ENCODE data around the gene COTL1. TPM values are rescaled to one million over a fixed set of nuclear protein-coding genes. Genes with fewer than 3 reads are reported as not detected.

COTL1 gene
- polyA plus RNA-seq, 1 of the 3 experiments (the other 2 are of a cell fraction), result 91.6 TPM

DNA sequence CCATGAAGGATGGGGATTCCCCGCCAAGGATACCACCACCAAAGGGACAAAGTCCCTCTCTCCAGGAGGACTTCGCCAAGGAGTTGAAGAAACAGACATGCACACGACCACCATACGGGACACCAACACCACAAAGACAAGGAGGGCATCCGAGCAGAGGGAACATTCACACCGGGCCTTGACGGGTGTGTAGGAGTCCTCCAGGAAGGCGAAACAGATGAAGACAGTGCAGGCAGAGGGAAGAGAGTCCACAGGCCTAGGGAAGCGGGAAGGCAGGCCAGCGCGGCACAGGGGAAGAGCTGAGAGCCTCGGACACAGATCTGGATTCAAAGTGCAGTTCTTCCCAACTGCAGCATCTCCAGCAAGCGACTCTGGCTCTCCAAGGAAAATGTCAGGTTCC lies 10.8 kb downstream of the COTL1 start:
- Histone ChIP-seq H3K4me1 (ENCODE audit: control insufficient read depth in 1 of 2, insufficient read depth in 2 of 2, low read depth in 1 of 2, low read length in 1 of 2) (peaks cover 12 to 28% of the 10 kb centered on the region in 2 experiments), H3K27ac (ENCODE audit: low read depth in 2 of 2, low read length in 1 of 2) (no peak overlapping the region), H4K20me1 (ENCODE audit: insufficient read depth) (peaks cover 25% of the 10 kb centered on the region), H3K36me3 (replicated peaks in 1 of 2; ENCODE audit: control insufficient read depth in 1 of 2, insufficient read depth in 2 of 2, low read length in 1 of 2) (peaks cover 0 to 7% of the 10 kb centered on the region in 2 experiments), H3K27me3 (ENCODE audit: insufficient read depth) (no peaks in the 10 kb centered on the region), H3K4me3 (ENCODE audit: low read depth in 2 of 2, low read length in 1 of 2) (no peak overlapping the region), H3K9ac (no peak overlapping the region), H3K9me3 (no peaks in the 10 kb centered on the region), H3K9me2 (no peaks in the 10 kb centered on the region), H3F3A (replicated peaks; ENCODE audit: insufficient read depth) (peaks cover 22% of the 10 kb centered on the region), H2AFZ (ENCODE audit: low read depth) (no peak overlapping the region), H3K79me2 (ENCODE audit: insufficient read depth) (peaks cover 92% of the 10 kb centered on the region), H3K4me2 (no peak overlapping the region)
- ChIA-PET CTCF (interaction anchor here (0.8 to 2.8 kb wide), 2 partner anchors 96 to 100 kb away, joined by 4 to 8 read pairs; no protein-coding TSS in a partner anchor), POLR2A (no interaction called here)
- TF ChIP-seq RCOR1 (IDR thresholded peaks at IDR 0.05; ENCODE audit: low read length) (no peak), ELF1 (IDR thresholded peaks at IDR 0.05) (no peak), TCF12 (IDR thresholded peaks at IDR 0.05) (no peak), YY1 (IDR thresholded peaks at IDR 0.05; ENCODE audit: low read depth) (no peak), EZH2phosphoT487 (IDR thresholded peaks at IDR 0.05; ENCODE audit: borderline replicate concordance, low read depth) (no peak), USF1 (IDR thresholded peaks at IDR 0.05; ENCODE audit: borderline replicate concordance, low read depth) (no peak), MAX (IDR thresholded peaks at IDR 0.05; ENCODE audit: low read depth) (no peak), PBX3 (IDR thresholded peaks at IDR 0.05) (no peak), RAD21 (IDR thresholded peaks at IDR 0.05; ENCODE audit: low read length) (no peak), RFX5 (IDR thresholded peaks at IDR 0.05; ENCODE audit: low read length) (no peak), FOXM1 (IDR thresholded peaks at IDR 0.05; ENCODE audit: low read depth) (no peak), GATA2 (CRISPR knock-in tag; IDR thresholded peaks at IDR 0.05) (no peak), GABPA (IDR thresholded peaks at IDR 0.05; ENCODE audit: low read depth) (no peak)
- TF ChIP-seq, protein P1, sequence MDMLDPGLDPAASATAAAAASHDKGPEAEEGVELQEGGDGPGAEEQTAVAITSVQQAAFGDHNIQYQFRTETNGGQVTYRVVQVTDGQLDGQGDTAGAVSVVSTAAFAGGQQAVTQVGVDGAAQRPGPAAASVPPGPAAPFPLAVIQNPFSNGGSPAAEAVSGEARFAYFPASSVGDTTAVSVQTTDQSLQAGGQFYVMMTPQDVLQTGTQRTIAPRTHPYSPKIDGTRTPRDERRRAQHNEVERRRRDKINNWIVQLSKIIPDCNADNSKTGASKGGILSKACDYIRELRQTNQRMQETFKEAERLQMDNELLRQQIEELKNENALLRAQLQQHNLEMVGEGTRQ (IDR thresholded peaks at IDR 0.05; ENCODE audit: borderline replicate concordance, low read depth, low read length), result no peak
- no peak for DNase-seq
- WGBS (ENCODE audit: low lambda C conversion rate), result 97% methylated on average over 13 of the region's 13 CpGs

DNA sequence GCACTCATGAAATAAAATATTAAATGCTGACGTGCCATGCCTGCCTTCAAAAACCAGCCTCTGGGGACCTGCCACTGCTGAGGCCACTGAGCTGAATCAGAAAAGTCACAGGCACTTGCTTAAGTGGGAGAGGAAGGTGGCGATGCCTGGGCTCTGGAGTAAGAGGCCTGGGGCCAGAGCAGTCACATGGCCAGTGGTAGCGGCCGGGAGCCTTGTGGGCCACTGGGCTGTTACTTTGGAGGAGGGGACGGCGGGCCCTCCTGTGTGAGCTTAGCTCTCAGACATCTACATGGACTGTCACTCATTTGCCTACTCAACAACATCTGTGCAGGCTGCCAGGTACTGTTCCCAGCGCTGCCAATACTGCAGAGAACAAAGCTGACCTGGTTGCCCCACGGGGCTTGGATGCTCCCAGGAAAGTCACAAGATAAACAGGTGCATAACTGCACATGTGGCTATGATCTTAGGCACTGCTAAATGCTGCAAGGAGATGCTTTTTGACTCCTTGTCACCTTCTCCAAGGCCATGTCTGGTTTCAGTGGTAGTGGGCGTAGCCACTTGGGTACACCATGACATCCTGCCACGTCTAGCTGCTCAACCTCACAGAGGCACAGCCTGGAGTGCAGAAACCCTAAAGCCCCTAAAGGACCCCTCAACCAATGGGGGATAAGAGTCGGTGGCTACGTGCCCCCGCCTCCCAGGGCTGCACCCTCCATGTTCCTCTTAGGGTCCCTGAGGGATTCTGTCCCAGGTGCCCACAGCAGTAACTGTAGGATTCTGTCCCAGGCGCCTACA lies 11.6 kb downstream of the COTL1 start:
- DNase-seq, result no peak
- Histone ChIP-seq H3K36me3 (replicated peaks in 1 of 2; ENCODE audit: control insufficient read depth in 1 of 2, insufficient read depth in 2 of 2, low read length in 1 of 2) (peaks cover 0 to 7% of the 10 kb centered on the region in 2 experiments), H2AFZ (ENCODE audit: low read depth) (no peak overlapping the region), H3K9ac (no peak overlapping the region), H3K79me2 (ENCODE audit: insufficient read depth) (peaks cover 92% of the 10 kb centered on the region), H4K20me1 (ENCODE audit: insufficient read depth) (peaks cover 19% of the 10 kb centered on the region), H3K27ac (ENCODE audit: low read depth in 2 of 2, low read length in 1 of 2) (no peak overlapping the region), H3K9me3 (no peaks in the 10 kb centered on the region), H3K4me2 (no peak overlapping the region), H3K4me1 (ENCODE audit: control insufficient read depth in 1 of 2, insufficient read depth in 2 of 2, low read depth in 1 of 2, low read length in 1 of 2) (peaks cover 6 to 28% of the 10 kb centered on the region in 2 experiments), H3K9me2 (no peaks in the 10 kb centered on the region), H3F3A (replicated peaks; ENCODE audit: insufficient read depth) (peaks cover 27% of the 10 kb centered on the region), H3K4me3 (ENCODE audit: low read depth in 2 of 2, low read length in 1 of 2) (no peak overlapping the region), H3K27me3 (ENCODE audit: insufficient read depth) (no peaks in the 10 kb centered on the region)
- ChIA-PET CTCF (interaction anchor here (0.8 to 2.8 kb wide), 2 partner anchors 95 to 100 kb away, joined by 4 to 8 read pairs; no protein-coding TSS in a partner anchor), POLR2A (no interaction called here)
- WGBS (ENCODE audit: low lambda C conversion rate), result 93% methylated on average over 9 of the region's 14 CpGs
- TF ChIP-seq, protein P1 (IDR thresholded peaks at IDR 0.05; ENCODE audit: borderline replicate concordance, low read depth, low read length), result no peak
- no peak for TF ChIP-seq GATA2 (CRISPR knock-in tag; IDR thresholded peaks at IDR 0.05)
- no peak for TF ChIP-seq CHD2 (IDR thresholded peaks at IDR 0.05; ENCODE audit: low read length, partially characterized antibody)
- TF ChIP-seq, protein P2, sequence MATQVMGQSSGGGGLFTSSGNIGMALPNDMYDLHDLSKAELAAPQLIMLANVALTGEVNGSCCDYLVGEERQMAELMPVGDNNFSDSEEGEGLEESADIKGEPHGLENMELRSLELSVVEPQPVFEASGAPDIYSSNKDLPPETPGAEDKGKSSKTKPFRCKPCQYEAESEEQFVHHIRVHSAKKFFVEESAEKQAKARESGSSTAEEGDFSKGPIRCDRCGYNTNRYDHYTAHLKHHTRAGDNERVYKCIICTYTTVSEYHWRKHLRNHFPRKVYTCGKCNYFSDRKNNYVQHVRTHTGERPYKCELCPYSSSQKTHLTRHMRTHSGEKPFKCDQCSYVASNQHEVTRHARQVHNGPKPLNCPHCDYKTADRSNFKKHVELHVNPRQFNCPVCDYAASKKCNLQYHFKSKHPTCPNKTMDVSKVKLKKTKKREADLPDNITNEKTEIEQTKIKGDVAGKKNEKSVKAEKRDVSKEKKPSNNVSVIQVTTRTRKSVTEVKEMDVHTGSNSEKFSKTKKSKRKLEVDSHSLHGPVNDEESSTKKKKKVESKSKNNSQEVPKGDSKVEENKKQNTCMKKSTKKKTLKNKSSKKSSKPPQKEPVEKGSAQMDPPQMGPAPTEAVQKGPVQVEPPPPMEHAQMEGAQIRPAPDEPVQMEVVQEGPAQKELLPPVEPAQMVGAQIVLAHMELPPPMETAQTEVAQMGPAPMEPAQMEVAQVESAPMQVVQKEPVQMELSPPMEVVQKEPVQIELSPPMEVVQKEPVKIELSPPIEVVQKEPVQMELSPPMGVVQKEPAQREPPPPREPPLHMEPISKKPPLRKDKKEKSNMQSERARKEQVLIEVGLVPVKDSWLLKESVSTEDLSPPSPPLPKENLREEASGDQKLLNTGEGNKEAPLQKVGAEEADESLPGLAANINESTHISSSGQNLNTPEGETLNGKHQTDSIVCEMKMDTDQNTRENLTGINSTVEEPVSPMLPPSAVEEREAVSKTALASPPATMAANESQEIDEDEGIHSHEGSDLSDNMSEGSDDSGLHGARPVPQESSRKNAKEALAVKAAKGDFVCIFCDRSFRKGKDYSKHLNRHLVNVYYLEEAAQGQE (IDR thresholded peaks at IDR 0.05; ENCODE audit: low read depth, low read length), result no peak
- no peak for TF ChIP-seq NFIC (IDR thresholded peaks at IDR 0.05; ENCODE audit: borderline replicate concordance)

All from SK-N-SH (cell line).